Stimulated activated CD8-positive, alpha-beta memory T cell treated with anti-CD3 and anti-CD28 coated beads, Interleukin-4, amount 100 ng/mL, for 4 hours (primary cell): ENCODE results near the gene TTPAL.

Experiments
- DNase-seq, 2 donors: peaks; one replicate each; pipeline ENCODE4 v3.0.0-alpha.2; 2020; ENCODE audit warnings: low read depth in 2 of 2, low spot score in 1 of 2

Gene TTPAL, protein sequence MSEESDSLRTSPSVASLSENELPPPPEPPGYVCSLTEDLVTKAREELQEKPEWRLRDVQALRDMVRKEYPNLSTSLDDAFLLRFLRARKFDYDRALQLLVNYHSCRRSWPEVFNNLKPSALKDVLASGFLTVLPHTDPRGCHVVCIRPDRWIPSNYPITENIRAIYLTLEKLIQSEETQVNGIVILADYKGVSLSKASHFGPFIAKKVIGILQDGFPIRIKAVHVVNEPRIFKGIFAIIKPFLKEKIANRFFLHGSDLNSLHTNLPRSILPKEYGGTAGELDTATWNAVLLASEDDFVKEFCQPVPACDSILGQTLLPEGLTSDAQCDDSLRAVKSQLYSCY

GRCh38 chr20:44475694-44476560, at the start of gene TTPAL:
TTPAL (plus strand) TSS chr20:44475874; CDS start chr20:44480000, 4,126 bp downstream.
- DNase-seq: peak; percentile 78 to 80

DNA sequence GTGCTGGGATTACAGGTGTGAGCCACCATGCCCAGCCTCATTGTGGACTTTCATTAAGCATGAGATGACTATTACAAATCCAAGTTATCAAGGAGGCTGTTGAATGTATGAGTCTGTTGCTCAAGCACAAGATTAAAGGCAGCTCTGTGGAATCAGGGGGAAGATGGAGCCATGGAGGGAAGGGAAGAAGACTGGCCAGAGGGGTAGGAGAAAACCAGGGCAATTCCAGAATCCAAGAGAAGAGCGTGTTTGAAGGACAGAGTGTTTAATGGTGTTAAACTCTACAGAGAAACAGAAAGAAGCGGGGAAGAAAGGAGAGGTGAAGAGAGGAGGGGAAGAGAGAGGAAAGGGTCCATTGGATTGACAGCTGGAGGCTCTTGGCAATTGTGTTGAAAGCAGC, 49.8 kb upstream of the TTPAL start:
- DNase-seq: no peak

DNA sequence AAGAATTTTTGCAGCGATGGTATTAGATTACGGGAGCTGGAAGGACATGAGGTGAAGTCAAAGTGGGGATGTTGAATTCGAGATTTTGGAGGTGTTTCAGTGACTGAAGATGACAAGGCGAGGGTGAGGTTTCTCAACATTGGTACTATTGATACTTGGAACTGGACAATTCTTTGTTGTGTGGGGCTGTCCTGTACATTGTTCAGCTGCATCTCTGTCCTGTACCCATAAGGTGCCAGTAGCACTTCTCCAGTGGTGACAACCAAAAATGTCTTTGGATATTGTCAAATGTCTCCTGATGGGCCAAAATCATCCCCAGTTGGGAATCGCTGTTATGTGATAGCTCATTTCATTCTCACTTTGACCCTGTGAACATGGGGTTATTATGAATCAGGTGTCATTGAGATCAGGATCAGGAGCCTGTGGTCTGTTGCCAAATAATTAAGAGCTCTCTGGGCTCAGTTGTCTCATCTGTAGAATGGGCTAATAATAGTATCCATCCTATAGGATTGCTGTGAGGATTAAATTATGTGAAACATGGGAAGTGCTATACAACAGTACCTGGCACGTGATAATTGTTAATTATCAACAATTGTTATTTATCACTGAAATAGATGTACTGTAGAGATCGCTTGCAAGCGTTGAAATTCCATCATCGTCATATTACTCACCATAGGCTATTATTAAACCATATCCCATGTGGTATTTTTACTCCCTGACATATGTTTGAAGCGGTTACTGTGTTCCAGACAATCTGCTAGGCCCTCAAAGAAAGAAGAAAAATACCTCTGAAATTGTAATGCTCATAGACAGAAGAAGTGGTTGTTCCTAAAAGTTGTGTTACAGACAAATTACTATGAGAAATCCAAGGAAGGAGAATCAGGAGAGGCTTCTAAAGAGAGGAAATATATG, 48.5 kb upstream of the TTPAL start:
- DNase-seq: no peak

DNA sequence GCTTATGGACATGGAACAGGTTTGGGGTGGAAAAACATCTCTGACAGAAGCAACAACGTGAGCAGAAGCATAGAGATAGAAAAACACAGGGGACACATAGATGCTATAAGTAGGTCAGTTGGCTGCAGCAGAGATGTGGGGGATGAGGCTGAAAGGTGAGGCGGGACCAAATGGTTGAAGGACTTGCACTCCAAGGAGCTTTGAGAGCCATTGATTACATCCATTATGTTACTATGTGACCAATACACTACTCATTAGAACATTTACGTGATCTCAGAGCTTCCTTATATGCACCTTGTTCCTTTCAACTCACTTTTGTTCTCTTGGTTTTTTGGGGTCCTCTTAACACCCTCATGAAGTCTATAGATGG, 47.9 kb upstream of the TTPAL start:
- DNase-seq: no peak

DNA sequence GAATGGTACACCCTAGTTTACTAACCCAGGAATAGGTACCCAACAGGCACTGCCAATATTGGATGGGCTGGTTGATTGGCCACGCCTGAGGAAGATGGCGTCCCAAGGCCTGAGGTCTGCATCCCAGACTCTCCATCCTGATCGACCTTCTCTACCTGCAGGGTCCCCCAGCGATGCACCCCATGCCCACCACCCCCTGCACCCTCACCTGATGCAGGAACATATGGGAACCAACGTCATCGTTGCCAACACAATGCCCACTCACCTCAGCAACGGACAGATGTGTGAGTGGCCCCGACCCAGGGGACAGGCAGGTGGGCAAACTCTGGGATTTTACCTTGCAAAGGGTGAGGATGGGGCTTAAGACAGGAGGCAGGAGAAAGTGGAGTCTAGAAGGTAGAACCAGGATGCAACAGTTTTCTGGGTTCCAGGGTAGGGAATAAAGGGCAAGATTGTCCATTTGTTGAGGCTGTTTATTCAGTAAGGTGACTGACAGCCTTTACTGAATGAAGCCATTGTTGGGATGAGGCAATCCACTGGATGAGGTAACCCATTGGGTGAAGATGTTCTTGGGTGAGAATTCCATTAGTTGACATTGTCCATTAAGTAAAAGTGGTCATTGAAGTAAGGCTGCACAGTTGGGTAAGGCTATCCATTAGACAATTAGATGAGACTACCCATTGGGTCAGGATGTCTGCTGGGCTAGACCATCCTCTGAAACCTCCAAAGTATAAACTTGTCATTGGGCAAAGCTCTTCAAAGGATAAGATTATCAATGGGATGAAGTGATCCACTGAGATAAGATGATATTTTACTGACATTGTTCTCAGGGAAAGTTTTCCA, 47.3 kb upstream of the TTPAL start:
- no peak for DNase-seq

DNA sequence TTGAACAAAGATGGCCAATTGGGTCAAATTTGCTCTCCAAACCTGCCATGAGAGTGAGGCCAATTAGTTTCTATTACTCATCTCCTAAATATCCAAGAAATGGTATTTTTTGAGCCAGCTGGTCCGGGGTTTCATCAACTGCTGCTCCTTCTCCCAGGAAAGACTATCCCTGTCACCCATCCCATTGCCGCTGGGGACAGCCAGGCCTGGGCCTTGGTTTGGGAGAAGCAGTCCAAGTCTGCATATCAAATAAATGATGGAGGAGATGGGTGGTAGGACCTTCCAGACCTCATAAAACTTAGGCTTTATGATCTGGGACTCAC, 46.7 kb upstream of the TTPAL start:
- no peak for DNase-seq

- no peak for DNase-seq
These were observed 46.0 kb upstream of the TTPAL start for GRCh38 chr20:44429419-44430269.

DNA sequence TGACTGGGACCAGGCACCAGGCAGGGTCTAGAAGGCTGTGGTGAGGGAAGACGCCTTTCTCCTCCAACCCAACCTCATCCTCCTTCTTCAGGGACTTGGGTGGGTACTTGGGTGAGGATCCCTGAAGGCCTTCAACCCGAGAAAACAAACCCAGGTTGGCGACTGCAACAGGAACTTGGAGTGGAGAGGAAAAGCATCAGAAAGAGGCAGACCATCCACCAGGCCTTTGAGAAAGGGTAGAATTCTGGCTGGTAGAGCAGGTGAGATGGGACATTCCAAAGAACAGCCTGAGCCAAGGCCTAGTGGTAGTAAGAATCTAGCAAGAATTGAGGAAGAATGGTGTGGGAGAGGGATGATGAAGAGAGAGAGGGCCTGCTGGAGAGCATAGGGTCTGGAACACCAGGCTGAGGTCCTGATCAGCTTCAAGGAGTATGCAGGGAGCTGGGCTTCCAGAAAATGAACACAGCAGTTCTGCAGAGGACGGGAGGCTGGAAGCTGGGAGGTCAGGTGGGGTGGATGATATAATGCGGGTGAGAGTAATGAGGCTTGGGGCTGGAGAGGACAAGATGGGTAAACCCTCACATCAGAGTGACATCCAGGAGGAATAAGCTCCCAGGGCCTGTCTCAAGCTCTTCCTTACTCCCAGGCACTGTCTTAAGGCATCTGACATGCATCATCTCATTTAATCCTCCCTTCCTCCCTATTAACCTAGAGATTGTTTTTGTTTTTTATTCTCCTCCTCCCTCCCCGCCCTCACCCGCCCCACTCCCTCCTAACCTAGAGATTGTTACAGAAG, 45.2 kb upstream of the TTPAL start:
- no peak for DNase-seq

- no peak for DNase-seq
These were observed 44.6 kb upstream of the TTPAL start for GRCh38 chr20:44431118-44431501.

- DNase-seq: no peak
These were observed 44.0 kb upstream of the TTPAL start for GRCh38 chr20:44431502-44432234.

GRCh38 chr20:44432618-44433577, 42.8 kb upstream of the TTPAL start:
- no peak for DNase-seq

DNA sequence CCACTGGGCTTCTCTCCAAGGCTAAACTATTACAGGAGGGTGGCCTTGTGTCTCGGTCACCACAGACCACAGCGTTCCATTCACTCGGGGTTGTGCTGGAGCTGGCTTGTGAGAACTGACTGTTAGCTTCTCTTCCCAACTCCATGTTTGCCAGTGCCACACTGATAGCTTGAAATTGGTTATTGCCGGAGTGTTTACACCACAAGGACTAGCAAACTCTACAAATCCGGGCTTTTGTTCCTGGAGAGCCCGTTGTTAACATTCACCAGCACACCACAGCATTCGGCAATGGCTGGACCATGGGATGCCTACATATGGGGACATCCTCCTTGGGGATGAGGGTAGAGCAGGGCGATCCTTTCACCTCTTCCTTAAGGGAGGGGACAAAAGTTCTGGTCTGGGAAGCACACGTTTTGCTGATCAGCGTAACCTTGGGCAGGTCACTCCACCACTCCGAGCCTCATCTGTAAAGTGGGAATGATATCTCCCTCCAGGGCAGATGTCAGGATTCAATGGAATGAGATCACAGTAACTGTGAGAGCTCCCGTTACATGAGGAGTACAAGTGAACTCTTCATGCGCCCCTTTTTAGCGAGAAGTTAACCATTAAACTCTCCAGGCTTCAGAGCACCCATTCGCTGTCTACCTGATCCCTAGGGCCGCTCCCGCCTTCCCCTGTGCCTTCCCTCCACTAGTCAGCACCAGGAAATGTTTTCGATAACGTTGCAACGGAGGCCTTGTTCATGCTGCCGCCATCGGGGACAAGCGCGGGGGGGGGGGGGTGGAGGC, 41.7 kb upstream of the TTPAL start:
- DNase-seq: no peak

- no peak for DNase-seq
These were observed 39.9 kb upstream of the TTPAL start for GRCh38 chr20:44435630-44436335.

DNA sequence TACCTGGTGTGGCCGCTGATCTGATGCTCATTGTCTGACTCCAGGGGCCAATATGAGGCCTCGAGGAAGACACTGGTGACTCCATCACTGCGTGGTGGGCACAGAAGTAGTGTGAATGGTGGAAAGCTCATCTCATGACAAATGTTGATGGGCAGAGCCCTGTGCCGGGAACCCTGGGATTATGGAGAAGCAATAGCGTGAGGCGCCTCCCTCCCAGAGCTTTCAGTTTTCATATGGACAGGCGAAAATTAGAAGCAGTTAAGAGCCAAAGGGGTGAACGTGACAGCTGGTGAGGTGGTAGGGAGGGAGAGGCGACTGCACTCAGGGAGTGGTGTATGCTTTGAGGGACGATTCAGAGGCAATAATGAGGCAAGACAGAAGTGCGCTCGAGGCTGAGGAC, 39.3 kb upstream of the TTPAL start:
- DNase-seq: no peak

- DNase-seq: no peak
These were observed 38.2 kb upstream of the TTPAL start for GRCh38 chr20:44437497-44437896.

DNA sequence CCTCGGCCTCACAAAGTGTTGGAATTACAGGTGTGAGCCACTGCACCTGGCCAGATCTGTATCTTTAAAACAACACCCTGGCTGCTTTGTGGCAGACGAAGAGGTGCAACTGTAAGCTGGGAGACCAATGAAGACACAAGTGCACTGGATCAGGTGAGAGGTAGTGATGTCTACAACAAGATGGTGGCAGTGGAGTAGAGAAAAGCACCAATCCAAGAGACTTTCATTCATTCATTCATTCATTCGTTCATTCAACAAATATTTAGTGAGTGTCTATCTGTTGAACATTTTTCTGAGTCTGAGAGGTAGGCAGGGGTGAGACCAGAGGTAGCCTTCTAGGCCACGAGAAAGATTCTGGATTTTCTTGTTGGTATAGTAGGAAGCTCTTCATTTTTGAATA, 36.9 kb upstream of the TTPAL start:
- no peak for DNase-seq
